Ovary (tissue), 3 donors: ENCODE results near the gene ACP7.

Experiments used
- POLR2A ChIP-seq: fragments of 450-650 bp; IDR thresholded peaks from one replicate; pipeline ENCODE4 v1.6.1; 2017; ENCODE audit warnings: antibody characterized with exemption, mild to moderate bottlenecking, moderate library complexity
- TF ChIP-seq, protein P1 (sequence below), 3 donors: fragments of 450-650 bp in 2 of 3; fragments of 200-600 bp in 1 of 3; IDR thresholded peaks; one replicate each; pipeline versions ENCODE4 v1.5.1 to v1.8.0; 2016 to 2022; ENCODE audit warnings: antibody characterized with exemption in 3 of 3, mild to moderate bottlenecking in 1 of 3
- donor health status: DM: no; HTN: no; CAD: no.

DNA sequence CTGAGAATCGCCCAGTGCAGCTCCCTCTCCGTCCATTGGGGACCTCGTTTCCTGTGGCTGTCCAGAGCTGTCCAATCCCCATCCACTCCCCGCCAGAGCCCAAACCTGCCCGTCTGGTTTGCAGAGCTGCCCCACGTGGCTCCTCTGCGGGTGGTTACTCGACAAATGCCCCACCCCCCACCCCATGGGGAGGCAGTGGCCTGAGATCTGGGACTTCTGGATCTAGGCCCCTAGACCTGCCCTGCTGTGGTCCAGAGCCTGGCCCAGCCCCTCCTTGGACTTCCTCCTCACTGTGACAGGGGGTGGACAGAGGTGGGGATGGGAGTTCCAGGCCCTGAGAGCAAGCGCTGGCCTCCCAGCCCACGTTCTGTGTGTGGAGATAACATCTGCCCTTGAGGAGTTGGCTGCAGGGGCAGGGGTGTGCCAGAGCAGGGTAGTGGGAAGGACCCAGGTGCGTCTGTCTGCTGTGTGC is 70.5 kb downstream of the ACP7 start:
- TF ChIP-seq, protein P1, sequence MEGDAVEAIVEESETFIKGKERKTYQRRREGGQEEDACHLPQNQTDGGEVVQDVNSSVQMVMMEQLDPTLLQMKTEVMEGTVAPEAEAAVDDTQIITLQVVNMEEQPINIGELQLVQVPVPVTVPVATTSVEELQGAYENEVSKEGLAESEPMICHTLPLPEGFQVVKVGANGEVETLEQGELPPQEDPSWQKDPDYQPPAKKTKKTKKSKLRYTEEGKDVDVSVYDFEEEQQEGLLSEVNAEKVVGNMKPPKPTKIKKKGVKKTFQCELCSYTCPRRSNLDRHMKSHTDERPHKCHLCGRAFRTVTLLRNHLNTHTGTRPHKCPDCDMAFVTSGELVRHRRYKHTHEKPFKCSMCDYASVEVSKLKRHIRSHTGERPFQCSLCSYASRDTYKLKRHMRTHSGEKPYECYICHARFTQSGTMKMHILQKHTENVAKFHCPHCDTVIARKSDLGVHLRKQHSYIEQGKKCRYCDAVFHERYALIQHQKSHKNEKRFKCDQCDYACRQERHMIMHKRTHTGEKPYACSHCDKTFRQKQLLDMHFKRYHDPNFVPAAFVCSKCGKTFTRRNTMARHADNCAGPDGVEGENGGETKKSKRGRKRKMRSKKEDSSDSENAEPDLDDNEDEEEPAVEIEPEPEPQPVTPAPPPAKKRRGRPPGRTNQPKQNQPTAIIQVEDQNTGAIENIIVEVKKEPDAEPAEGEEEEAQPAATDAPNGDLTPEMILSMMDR (IDR thresholded peaks at IDR 0.05), result no peak
- no peak for TF ChIP-seq POLR2A
